Tibial artery (tissue), 4 donors: Measurements from ENCODE around the gene MCCC1.

ENCODE experiments used
- DNase-seq, 2 donors: peaks; one replicate each; pipeline ENCODE4 v3.0.0-alpha.2; 2019
- H3K27ac ChIP-seq, 2 donors: fragments of 200-600 bp; sonication (generic) in 1 of 2; 1 replicate in 1 of 2; 2 replicates in 1 of 2; pipeline ENCODE4 v1.5.1; 2018 to 2019; ENCODE audit warnings: mild to moderate bottlenecking in 1 of 2
- H3K27me3 ChIP-seq, 2 donors: fragments of 200-600 bp; sonication (generic) in 1 of 2; one replicate each; pipeline versions ENCODE4 v1.5.1 to v1.6.0; 2016 to 2019
- H3K36me3 ChIP-seq, 3 donors: fragments of 200-600 bp; sonication (generic) in 2 of 3; one replicate each; pipeline ENCODE4 v1.5.1; 2016 to 2019; ENCODE audit warnings: mild to moderate bottlenecking in 2 of 3
- H3K4me1 ChIP-seq, 4 donors: fragments of 200-600 bp; sonication (generic) in 2 of 4; 1 replicate in 3 of 4; 2 replicates in 1 of 4; pipeline ENCODE4 v1.5.1; 2016 to 2019
- H3K4me3 ChIP-seq, 2 donors: fragments of 200-600 bp; sonication (generic) in 1 of 2; 1 replicate in 1 of 2; 2 replicates in 1 of 2; pipeline ENCODE4 v1.5.1; 2018 to 2019; ENCODE audit warnings: mild to moderate bottlenecking in 2 of 2
- H3K9me3 ChIP-seq, 3 donors: fragments of 200-600 bp; sonication (generic) in 1 of 3; one replicate each; pipeline ENCODE4 v1.5.1; 2016 to 2019
- CTCF ChIP-seq, 2 experiments: fragments of 200-600 bp in 1 of 2; fragments of 450-650 bp in 1 of 2; IDR thresholded peaks; one replicate each; pipeline ENCODE4 v1.5.1; 2017 to 2019; ENCODE audit warnings: antibody characterized with exemption in 2 of 2, mild to moderate bottlenecking in 1 of 2, moderate library complexity in 1 of 2
- intact Hi-C: fragments of 100-400 bp; cut with DNase I; formaldehyde crosslinking; loops from one replicate; pipeline ENCODE4 v1.15.0; 2023; ENCODE audit warnings: low total_unique reads

The MCCC1 gene

GRCh38 chr3:183099026-183099837 lies at the start of gene MCCC1:
TSS of gene MCCC1 (minus strand) at chr3:183099496. CDS start at chr3:183099440, 56 bp downstream.
- DNase-seq, result peak; percentile 98 to 99
- peak within 1 kb of the TSS; percentile 84 to 86 for H3K4me3 ChIP-seq
- intact Hi-C loops, result loop anchor here (5.0 kb wide), 1 partner anchor 538 kb away; the partner anchor contains the start of gene KLHL24
- peaks cover 0 to 31% (median 19%) of the 10 kb centered on the region in 4 donors for H3K4me1 ChIP-seq
- peaks cover 0 to 5% (median 0%) of the 10 kb centered on the region in 3 donors for H3K36me3 ChIP-seq
- no peak for TF ChIP-seq CTCF (IDR thresholded peaks at IDR 0.05)
- H3K9me3 ChIP-seq, result no peaks in the 10 kb centered on the region
- peak within 1 kb of the TSS; percentile 91 to 92 for H3K27ac ChIP-seq
- no peaks in the 10 kb centered on the region for H3K27me3 ChIP-seq

- Histone ChIP-seq H3K27ac (no peak overlapping the region), H3K4me3 (no peak overlapping the region), H3K36me3 (no peaks in the 10 kb centered on the region), H3K9me3 (no peaks in the 10 kb centered on the region), H3K27me3 (peaks cover 0 to 8% of the 10 kb centered on the region in 2 donors), H3K4me1 (no peaks in the 10 kb centered on the region)
- TF ChIP-seq CTCF (IDR thresholded peaks at IDR 0.05), result no peak
- no peak for DNase-seq
- intact Hi-C loops, result no loop called here
Measured at GRCh38 chr3:183148056-183148455, 48.8 kb upstream of the MCCC1 start.

GRCh38 chr3:183144363-183144762 lies 45.1 kb upstream of the MCCC1 start:
- Histone ChIP-seq H3K4me3 (no peak overlapping the region), H3K27ac (no peak overlapping the region), H3K27me3 (peaks cover 0 to 9% of the 10 kb centered on the region in 2 donors), H3K36me3 (no peaks in the 10 kb centered on the region), H3K4me1 (no peaks in the 10 kb centered on the region), H3K9me3 (no peaks in the 10 kb centered on the region)
- no peak for TF ChIP-seq CTCF (IDR thresholded peaks at IDR 0.05)
- intact Hi-C loops, result no loop called here
- DNase-seq, result no peak

- DNase-seq, result no peak
- no peaks in the 10 kb centered on the region for H3K4me1 ChIP-seq
- no peak for TF ChIP-seq CTCF (IDR thresholded peaks at IDR 0.05)
- H3K27ac ChIP-seq, result no peak overlapping the region
- H3K4me3 ChIP-seq, result no peak overlapping the region
- no peaks in the 10 kb centered on the region for H3K36me3 ChIP-seq
- intact Hi-C loops, result no loop called here
- peaks cover 0 to 8% of the 10 kb centered on the region in 2 donors for H3K27me3 ChIP-seq
- H3K9me3 ChIP-seq, result no peaks in the 10 kb centered on the region
Measured at GRCh38 chr3:183142199-183142598, 42.9 kb upstream of the MCCC1 start.

GRCh38 chr3:183134844-183135243 lies 35.5 kb upstream of the MCCC1 start:
- DNase-seq, result no peak
- TF ChIP-seq CTCF (IDR thresholded peaks at IDR 0.05), result no peak
- H3K4me3 ChIP-seq, result no peak overlapping the region
- H3K9me3 ChIP-seq, result peaks cover 0 to under 1% (median 0%) of the 10 kb centered on the region in 3 donors
- no peaks in the 10 kb centered on the region for H3K4me1 ChIP-seq
- H3K27me3 ChIP-seq, result peaks cover 0 to 19% of the 10 kb centered on the region in 2 donors
- no peak overlapping the region for H3K27ac ChIP-seq
- H3K36me3 ChIP-seq, result no peaks in the 10 kb centered on the region
- intact Hi-C loops, result no loop called here
